ENCODE data around the gene MAL. TPM values are rescaled to one million over a fixed set of nuclear protein-coding genes. Genes with fewer than 3 reads are reported as not detected.

Gene MAL
- total RNA-seq, 1 donor from 2014 or later: 250 TPM

DNA sequence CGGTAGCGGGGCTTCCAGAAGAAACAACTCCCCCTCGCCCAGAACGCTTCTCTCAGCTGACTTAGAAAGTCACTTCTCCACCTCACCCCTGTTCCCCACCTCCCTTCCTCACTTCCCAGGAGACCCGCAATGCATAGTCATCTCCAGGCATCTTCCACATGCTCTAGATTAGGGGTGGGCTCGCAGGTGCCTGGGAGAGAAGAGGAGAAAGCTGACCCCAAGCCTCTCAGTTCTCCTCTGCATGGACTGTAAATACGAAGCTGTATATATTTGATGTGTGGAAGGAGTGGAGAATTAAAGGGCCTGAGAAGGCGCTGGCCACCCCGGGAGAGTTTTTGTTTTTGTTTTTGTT is 1.8 kb downstream of the MAL start:
- peak overlapping the region; percentile 94 for H3K4me3 Mint-ChIP-seq
- peak overlapping the region; percentile 29 for H3K27ac Mint-ChIP-seq

DNA sequence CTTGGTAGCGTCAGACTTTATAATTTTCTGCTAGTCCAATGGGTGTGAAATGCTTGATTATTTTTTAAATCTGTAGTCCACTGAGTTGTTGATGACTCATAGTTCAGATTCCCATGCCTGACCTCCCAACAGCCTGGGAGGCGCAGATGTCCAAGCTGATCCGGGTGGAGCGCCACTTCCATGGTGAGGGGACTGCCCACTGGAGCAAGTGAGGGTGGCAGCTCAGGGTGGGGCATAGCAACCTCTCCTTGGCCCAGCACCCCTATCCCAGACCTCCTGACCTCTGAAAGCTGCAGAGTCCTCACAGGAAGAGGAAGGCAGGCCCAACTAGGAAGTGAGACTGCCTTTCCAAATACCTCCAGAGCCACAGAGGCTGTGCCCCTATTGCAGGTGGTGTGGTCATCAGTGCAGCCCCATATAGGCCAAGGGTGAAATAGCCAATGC is 4.4 kb downstream of the MAL start:
- no peaks in the 10 kb centered on the region for H3K36me3 Mint-ChIP-seq
- no peak for DNase-seq (ENCODE audit: extremely low spot score, unreplicated experiment)
- no peaks in the 10 kb centered on the region for H3K9me3 Mint-ChIP-seq
- H3K27me3 Mint-ChIP-seq: peaks cover 46% of the 10 kb centered on the region
- H3K27ac Mint-ChIP-seq: peak overlapping the region; percentile 92
- H3K4me1 Mint-ChIP-seq (ENCODE audit: unreplicated experiment): peaks cover 14% of the 10 kb centered on the region
- peak overlapping the region; percentile 28 for H3K4me3 Mint-ChIP-seq
- TF ChIP-seq, protein P1, sequence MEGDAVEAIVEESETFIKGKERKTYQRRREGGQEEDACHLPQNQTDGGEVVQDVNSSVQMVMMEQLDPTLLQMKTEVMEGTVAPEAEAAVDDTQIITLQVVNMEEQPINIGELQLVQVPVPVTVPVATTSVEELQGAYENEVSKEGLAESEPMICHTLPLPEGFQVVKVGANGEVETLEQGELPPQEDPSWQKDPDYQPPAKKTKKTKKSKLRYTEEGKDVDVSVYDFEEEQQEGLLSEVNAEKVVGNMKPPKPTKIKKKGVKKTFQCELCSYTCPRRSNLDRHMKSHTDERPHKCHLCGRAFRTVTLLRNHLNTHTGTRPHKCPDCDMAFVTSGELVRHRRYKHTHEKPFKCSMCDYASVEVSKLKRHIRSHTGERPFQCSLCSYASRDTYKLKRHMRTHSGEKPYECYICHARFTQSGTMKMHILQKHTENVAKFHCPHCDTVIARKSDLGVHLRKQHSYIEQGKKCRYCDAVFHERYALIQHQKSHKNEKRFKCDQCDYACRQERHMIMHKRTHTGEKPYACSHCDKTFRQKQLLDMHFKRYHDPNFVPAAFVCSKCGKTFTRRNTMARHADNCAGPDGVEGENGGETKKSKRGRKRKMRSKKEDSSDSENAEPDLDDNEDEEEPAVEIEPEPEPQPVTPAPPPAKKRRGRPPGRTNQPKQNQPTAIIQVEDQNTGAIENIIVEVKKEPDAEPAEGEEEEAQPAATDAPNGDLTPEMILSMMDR (conservative IDR thresholded peaks at IDR 0.05): no peak

More for the DNA sequence above, 1.8 kb downstream of the MAL start:
- H3K27me3 Mint-ChIP-seq: peaks cover 71% of the 10 kb centered on the region
- no peaks in the 10 kb centered on the region for H3K9me3 Mint-ChIP-seq
- no peaks in the 10 kb centered on the region for H3K36me3 Mint-ChIP-seq
- peaks cover 22% of the 10 kb centered on the region for H3K4me1 Mint-ChIP-seq (ENCODE audit: unreplicated experiment)
- DNase-seq (ENCODE audit: extremely low spot score, unreplicated experiment): no peak
- TF ChIP-seq, protein P1 (conservative IDR thresholded peaks at IDR 0.05): no peak

DNA sequence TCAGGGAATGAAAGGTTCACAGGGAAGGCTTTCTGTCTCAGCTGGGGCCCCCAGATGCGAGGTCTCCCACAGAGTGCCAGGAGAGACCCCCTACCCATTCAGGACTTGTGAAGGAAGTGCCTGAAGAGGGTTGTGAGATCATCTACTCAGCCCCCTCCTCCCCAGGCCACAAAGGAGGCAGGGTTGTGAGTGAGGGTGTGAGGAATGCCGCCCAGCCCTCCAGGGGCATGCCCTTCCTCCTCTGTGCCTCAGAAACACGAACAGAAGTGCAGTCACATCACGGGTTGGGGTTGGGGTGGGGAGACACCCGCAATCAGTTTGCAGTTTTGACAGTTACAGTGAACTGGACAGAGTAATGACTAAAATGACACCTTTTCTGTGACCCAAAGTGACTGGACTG is 5.0 kb downstream of the MAL start:
- no peak for DNase-seq (ENCODE audit: extremely low spot score, unreplicated experiment)
- TF ChIP-seq, protein P1 (conservative IDR thresholded peaks at IDR 0.05): no peak
- Mint-ChIP-seq H3K36me3 (peaks cover 4% of the 10 kb centered on the region), H3K4me1 (ENCODE audit: unreplicated experiment) (peaks cover 18% of the 10 kb centered on the region), H3K9me3 (peaks cover 3% of the 10 kb centered on the region), H3K27me3 (peaks cover 46% of the 10 kb centered on the region), H3K4me3 (peak overlapping the region; percentile 51), H3K27ac (peak overlapping the region; percentile 92)

DNA sequence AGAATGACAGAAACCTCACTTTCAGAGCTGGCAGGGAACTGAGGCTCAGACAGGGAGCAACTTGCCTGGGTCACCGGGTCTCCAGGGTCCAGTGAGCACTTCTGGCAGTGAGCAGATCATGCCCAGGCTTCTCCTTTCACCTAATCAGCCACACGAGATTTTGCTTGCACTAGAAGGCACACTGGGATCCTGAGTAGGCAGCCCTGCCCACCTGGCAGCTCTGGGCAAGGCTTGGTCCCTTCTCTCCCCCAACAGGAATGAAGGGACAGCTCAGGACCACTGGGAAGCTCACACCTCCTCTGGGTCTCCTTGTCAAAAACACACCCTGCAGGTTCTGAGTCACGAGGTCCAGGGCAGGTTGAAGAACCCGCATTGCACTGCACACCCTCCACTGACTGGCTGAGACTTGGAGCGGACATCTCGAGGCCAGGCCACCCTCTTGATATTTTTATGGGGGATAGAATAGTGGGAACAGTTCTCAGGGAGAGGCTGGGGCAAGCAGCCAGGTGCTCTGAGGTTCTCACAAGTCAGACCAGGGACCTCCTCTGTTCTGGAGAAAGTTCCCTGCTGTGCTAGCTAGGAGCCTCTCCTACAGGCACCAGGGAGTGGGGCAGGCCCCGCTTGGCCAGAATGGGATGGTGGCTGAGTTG is 5.7 kb downstream of the MAL start:
- peaks cover 43% of the 10 kb centered on the region for H3K27me3 Mint-ChIP-seq
- peak overlapping the region; percentile 76 for H3K4me3 Mint-ChIP-seq
- H3K36me3 Mint-ChIP-seq: peaks cover 4% of the 10 kb centered on the region
- DNase-seq (ENCODE audit: extremely low spot score, unreplicated experiment): no peak
- peak overlapping the region; percentile 92 for H3K27ac Mint-ChIP-seq
- H3K9me3 Mint-ChIP-seq: peaks cover 3% of the 10 kb centered on the region
- TF ChIP-seq, protein P1 (conservative IDR thresholded peaks at IDR 0.05): no peak
- H3K4me1 Mint-ChIP-seq (ENCODE audit: unreplicated experiment): peaks cover 12% of the 10 kb centered on the region

DNA sequence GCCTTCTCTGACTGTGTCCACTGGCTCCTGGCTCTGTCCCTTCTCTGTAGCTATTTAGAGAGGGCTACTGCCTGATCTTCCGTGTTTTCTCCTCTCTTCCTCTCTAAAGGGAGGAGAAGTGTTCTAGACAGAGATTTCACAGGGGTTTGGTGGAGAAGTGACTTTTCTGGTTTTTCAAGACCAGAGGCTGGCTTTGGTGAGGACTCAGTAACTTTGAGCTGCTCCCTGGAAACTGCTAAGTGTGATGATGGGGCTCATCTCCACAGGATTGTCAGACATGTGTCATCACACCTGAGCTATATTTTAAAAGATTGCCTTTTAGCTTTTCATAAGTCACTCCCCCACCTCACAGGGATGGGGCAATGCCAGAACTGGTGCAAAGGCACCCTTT is 6.2 kb downstream of the MAL start:
- TF ChIP-seq, protein P1 (conservative IDR thresholded peaks at IDR 0.05): no peak
- Mint-ChIP-seq H3K27ac (peak overlapping the region; percentile 92), H3K4me1 (ENCODE audit: unreplicated experiment) (peaks cover 18% of the 10 kb centered on the region), H3K9me3 (peaks cover 8% of the 10 kb centered on the region), H3K4me3 (peak overlapping the region; percentile 76), H3K27me3 (peaks cover 38% of the 10 kb centered on the region), H3K36me3 (peaks cover 4% of the 10 kb centered on the region)
- DNase-seq (ENCODE audit: extremely low spot score, unreplicated experiment): no peak

All from type B pancreatic cell (in vitro differentiated cells).